BLaER1 (cell line): Measurements from ENCODE around the gene ABHD17C.
"Not testable (repeated sequence)": the region's sequence is repeated elsewhere in the genome, so short reads cannot be mapped to it uniquely, and the experiment has no call there.

Experiments used
- H3K27ac ChIP-seq: shearing (Covaris generic); formaldehyde crosslinking; 2 replicates; pipeline ENCODE4 v1.8.1; 2022
- H3K27me3 ChIP-seq: shearing (Covaris generic); formaldehyde crosslinking; 2 replicates; pipeline ENCODE4 v1.8.1; 2022
- H3K36me3 ChIP-seq: shearing (Covaris generic); formaldehyde crosslinking; 2 replicates; pipeline ENCODE4 v1.8.1; 2022
- H3K4me1 ChIP-seq: shearing (Covaris generic); formaldehyde crosslinking; 2 replicates; pipeline ENCODE4 v1.8.1; 2022
- H3K4me2 ChIP-seq: shearing (Covaris generic); formaldehyde crosslinking; 2 replicates; pipeline ENCODE4 v1.8.1; 2022
- H3K4me3 ChIP-seq: shearing (Covaris generic); formaldehyde crosslinking; 2 replicates; pipeline ENCODE4 v1.8.1; 2022
- H3K9ac ChIP-seq: shearing (Covaris generic); formaldehyde crosslinking; 2 replicates; pipeline ENCODE4 v1.8.1; 2022
- H3K9me3 ChIP-seq: shearing (Covaris generic); formaldehyde crosslinking; 2 replicates; pipeline ENCODE4 v1.8.1; 2022
- H4K20me1 ChIP-seq: shearing (Covaris generic); formaldehyde crosslinking; 2 replicates; pipeline ENCODE4 v1.8.1; 2022
- Cebpa-rat ChIP-seq: shearing (Covaris generic); IDR thresholded peaks from 2 replicates; pipeline ENCODE4 v1.8.1; 2022

Gene ABHD17C

DNA sequence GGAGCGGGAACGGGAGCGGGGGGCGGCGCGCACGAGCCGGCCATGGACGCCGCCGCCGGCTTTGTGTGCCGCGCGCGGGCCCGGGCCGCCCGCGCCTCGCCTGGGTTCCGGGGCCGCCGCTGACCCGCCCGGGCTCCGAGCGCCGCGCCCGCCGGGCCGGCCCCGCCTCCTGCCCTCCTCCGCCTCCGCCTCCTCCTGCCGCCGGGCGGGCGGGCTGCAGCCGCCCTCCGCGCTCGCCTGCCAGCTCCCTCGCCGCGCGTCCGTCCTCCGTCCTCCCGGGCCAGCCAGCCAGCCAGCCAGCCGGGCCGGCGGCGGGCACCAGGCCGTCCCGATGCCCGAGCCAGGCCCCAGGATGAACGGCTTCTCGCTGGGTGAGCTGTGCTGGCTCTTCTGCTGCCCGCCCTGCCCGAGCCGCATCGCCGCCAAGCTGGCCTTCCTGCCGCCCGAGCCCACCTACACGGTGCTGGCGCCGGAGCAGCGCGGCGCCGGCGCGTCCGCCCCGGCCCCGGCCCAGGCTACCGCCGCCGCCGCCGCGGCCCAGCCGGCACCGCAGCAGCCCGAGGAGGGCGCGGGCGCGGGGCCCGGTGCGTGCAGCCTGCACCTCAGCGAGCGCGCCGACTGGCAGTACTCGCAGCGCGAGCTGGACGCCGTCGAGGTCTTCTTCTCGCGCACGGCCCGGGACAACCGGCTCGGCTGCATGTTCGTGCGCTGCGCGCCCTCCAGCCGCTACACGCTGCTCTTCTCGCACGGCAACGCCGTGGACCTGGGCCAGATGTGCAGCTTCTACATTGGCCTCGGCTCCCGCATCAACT is at the start of gene ABHD17C:
TSS of gene ABHD17C (plus strand) at position 212 of the 812 bp plus-strand sequence. CDS start at position 332, 120 bp downstream.
- no peaks in the 10 kb centered on the region for H3K27me3 ChIP-seq
- H3K9ac ChIP-seq = peak within 1 kb of the TSS; percentile 91
- H3K4me2 ChIP-seq = peak within 1 kb of the TSS; percentile 96
- H3K4me1 ChIP-seq = peaks cover 27% of the 10 kb centered on the region
- peaks cover 15% of the 10 kb centered on the region for H3K36me3 ChIP-seq
- H3K27ac ChIP-seq = peak within 1 kb of the TSS; percentile 90
- no peaks in the 10 kb centered on the region for H3K9me3 ChIP-seq
- no peak for TF ChIP-seq Cebpa-rat
- H4K20me1 ChIP-seq = peaks cover 39% of the 10 kb centered on the region
- H3K4me3 ChIP-seq = peak within 1 kb of the TSS; percentile 95

DNA sequence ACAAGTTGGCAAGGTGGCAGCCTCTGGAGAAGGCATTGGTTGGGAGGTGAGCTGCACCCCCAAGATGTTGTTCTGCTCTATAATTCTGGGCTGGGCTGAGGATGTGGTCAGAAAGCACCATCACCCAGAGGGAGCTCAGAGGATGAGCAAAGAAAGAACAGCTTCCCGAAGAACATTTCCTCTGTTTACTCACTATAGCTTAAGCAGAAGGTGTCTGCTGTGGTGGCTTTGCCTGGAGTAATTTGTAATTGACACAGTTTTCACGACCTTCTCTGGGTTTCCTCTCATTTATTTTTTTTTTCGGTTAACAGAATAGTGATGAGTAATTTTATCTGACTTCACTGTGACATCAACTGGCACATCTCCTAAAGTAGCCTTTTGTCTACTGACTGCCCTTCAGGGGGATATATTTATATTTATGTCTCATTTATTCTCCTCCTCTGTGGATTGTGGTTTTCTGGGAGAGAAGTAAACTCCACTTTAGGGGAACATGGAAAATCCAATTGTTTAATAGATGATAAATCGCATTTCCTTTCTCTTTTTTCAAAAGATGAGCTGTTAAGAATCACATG is 49.5 kb upstream of the ABHD17C start:
- no peak overlapping the region for H3K9ac ChIP-seq
- no peak for TF ChIP-seq Cebpa-rat
- H3K4me1 ChIP-seq = peaks cover 39% of the 10 kb centered on the region
- no peaks in the 10 kb centered on the region for H3K36me3 ChIP-seq
- H3K4me3 ChIP-seq = no peak overlapping the region
- H3K9me3 ChIP-seq = peaks cover 33% of the 10 kb centered on the region
- 0 out of 2 replicates have a peak overlapping the region, but pooled peaks have one; percentile 3 for H3K27ac ChIP-seq
- no peaks in the 10 kb centered on the region for H3K27me3 ChIP-seq
- peak overlapping the region; percentile 70 for H3K4me2 ChIP-seq
- H4K20me1 ChIP-seq = no peaks in the 10 kb centered on the region

DNA sequence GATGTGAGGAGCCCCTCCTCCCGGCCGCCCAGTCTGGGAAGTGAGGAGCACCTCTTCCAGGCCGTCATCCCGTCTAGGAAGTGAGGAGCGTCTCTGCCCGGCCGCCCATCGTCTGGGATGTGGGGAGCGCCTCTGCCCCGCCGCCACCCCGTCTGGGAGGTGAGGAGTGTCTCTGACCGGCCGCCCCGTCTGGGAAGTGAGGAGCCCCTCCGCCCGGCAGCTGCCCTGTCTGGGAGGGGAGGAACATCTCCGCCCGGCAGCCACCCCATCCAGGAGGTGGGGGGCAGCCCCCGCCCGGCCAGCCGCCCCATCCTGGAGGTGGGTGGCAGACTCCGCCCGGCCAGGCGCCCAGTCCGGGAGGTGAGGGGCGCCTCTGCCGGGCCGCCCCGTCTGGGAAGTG is 47.7 kb upstream of the ABHD17C start:
- H3K27ac ChIP-seq = not testable (repeated sequence)

DNA sequence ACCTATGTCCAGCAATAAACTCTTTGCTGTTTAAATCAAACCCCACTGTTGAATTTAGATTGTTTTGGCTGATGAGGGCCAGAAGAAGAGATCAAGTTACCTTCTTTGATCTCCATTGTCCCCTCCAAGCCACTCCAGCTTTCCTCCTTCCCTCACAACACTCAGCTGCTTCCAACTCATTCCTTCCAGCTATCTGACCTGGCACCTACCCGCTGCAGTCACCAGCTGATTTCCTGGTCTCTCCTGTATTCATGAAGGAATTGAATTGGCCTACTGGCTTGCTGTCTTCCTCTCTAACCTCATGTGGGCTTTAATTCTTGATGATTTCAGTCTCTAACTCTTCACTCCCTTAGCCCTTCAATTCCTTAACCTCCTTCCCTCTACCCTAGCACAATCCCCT is 40.8 kb upstream of the ABHD17C start:
- no peak for TF ChIP-seq Cebpa-rat
- Histone ChIP-seq H3K9ac (no peak overlapping the region), H3K27ac (no peak overlapping the region), H4K20me1 (no peaks in the 10 kb centered on the region), H3K4me1 (peaks cover 8% of the 10 kb centered on the region), H3K4me3 (no peak overlapping the region), H3K4me2 (no peak overlapping the region), H3K36me3 (no peaks in the 10 kb centered on the region), H3K9me3 (peaks cover 41% of the 10 kb centered on the region), H3K27me3 (no peaks in the 10 kb centered on the region)

More for the DNA sequence above, 47.7 kb upstream of the ABHD17C start:
- H4K20me1 ChIP-seq, H3K9ac ChIP-seq, H3K4me3 ChIP-seq, H3K4me2 ChIP-seq, H3K27me3 ChIP-seq, H3K36me3 ChIP-seq: not testable (repeated sequence)
- H3K9me3 ChIP-seq = peaks cover 51% of the 10 kb centered on the region
- peaks cover 47% of the 10 kb centered on the region for H3K4me1 ChIP-seq

DNA sequence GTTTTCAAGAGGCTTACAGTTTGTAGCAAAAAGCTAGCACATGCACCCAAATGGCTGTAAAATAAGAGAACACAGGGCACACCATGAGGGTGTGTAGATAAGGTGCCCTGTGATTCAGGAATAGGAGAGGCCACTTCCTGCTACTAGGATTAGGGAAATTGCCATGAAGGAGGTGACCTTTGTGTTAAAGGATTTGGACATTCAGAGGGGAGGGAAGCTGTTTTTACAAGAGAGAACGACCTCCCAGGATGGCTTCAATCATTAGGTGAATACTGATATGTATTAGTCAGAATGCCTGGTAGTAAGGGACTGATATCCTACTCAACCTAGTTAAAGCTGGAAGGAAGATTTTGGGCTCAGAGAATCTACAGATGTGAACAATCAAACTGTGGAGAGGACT is 35.7 kb upstream of the ABHD17C start:
- TF ChIP-seq Cebpa-rat = no peak
- Histone ChIP-seq H3K4me2 (no peak overlapping the region), H3K36me3 (no peaks in the 10 kb centered on the region), H3K9me3 (peaks cover 7% of the 10 kb centered on the region; the same call in 1 of the 2 replicates), H4K20me1 (no peaks in the 10 kb centered on the region), H3K27me3 (no peaks in the 10 kb centered on the region), H3K4me1 (no peaks in the 10 kb centered on the region), H3K9ac (no peak overlapping the region), H3K4me3 (no peak overlapping the region), H3K27ac (no peak overlapping the region)

DNA sequence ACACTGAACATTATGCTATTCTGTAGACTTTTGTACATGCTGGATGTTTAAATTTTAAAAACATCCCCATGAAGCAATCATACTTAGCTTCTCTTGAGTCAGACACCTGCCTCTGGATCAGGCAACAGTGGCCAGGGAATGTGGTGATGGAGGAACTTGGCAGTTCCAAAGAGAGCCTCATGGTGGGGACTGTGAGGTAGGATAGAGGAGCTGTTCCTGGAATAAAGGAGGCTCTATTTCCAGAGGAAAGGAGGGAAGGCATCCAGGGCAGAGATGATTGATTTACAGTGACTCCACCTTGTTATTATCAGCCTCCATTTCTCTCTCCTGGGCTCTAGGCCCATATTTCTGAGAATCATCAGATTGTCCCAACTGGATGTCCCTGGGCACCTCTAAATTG is 35.0 kb upstream of the ABHD17C start:
- Histone ChIP-seq H3K27ac (no peak overlapping the region), H3K4me3 (no peak overlapping the region), H3K4me2 (no peak overlapping the region), H3K9ac (no peak overlapping the region), H3K4me1 (no peaks in the 10 kb centered on the region), H4K20me1 (no peaks in the 10 kb centered on the region), H3K9me3 (peaks cover 7% of the 10 kb centered on the region; the same call in 1 of the 2 replicates), H3K27me3 (no peaks in the 10 kb centered on the region), H3K36me3 (no peaks in the 10 kb centered on the region)
- no peak for TF ChIP-seq Cebpa-rat

DNA sequence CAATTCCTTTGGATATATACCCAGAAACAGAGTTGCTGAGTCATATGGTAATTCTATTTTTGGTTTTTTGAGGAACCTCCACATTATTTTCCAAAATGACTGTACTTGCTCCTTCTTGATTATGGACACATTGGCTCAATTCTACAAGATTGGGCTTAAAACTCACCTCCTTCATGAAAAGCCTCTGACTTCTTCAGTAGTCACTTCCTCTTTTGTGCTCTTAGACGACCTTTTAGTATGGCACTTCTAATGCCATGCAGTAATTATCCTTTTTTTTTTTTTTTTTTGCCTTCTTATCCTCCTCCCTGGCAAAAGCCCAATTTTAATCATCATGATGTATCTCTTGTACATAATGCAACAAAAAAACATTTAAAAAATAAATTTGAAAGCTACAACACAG is 33.0 kb upstream of the ABHD17C start:
- TF ChIP-seq Cebpa-rat = no peak
- Histone ChIP-seq H3K27ac (no peak overlapping the region), H3K9me3 (no peaks in the 10 kb centered on the region)

DNA sequence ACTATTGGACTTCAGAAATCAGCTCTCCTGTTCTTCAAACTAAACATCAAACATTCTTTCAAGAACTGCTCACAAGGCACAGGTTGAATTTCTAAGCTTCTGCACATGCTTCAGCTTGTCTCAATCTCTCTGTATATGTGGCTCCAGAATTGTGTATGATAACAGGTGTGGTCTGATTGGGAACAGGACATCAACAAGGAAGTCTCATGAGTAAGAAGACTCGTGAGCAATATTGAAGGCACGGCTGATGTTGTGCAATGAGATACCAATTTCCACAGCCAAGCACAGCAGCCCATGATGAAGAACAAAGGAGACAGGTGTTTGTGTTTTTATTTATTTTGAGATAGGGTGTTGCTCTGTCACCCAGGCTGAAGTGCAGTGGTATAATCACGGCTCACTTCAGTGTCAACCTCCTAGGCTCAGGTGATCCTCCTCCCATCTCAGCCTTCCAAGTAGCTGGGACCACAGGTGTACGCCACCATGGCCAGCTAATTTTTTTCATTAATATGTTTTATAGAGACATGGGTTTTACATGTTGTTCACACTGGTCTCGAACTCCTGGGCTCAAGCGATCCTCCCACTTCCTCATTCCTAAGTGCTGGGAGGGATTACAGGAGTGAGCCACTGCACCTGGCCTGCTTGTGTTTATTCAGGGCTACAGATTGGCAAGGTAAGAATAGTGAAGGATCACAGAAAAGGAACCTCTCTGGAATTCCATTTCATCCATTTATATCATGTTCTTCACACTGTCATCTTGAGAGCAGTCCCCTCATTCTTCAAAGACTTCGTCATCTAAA is 32.2 kb upstream of the ABHD17C start:
- no peak for TF ChIP-seq Cebpa-rat
- Histone ChIP-seq H3K4me2 (no peak overlapping the region), H3K4me3 (no peak overlapping the region), H3K9me3 (no peaks in the 10 kb centered on the region), H3K9ac (no peak overlapping the region), H3K4me1 (no peaks in the 10 kb centered on the region), H3K36me3 (no peaks in the 10 kb centered on the region), H3K27ac (no peak overlapping the region), H3K27me3 (no peaks in the 10 kb centered on the region), H4K20me1 (no peaks in the 10 kb centered on the region)

More for the DNA sequence above, 33.0 kb upstream of the ABHD17C start:
- Histone ChIP-seq H3K4me2 (no peak overlapping the region), H3K9ac (no peak overlapping the region), H3K27me3 (no peaks in the 10 kb centered on the region), H3K36me3 (no peaks in the 10 kb centered on the region), H4K20me1 (no peaks in the 10 kb centered on the region), H3K4me3 (no peak overlapping the region), H3K4me1 (no peaks in the 10 kb centered on the region)

DNA sequence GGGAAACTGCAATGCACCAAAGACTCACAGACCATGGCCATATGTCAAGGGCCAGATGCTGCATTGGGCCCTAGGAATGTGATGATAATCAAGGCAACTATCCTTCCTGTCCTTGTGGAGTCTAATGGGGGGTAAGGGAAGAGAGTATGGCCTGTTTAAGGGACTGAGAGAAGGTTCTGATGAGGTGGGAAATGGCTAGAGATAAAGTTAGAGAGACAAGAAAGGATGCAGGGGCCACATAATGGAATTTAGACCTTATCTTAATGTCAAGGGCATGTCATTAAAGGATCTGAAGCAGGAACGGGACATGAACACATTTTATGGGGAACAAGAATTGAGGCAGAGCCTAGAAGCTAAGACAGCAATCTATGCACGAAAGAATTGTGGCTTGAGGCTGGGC is 30.0 kb upstream of the ABHD17C start:
- Histone ChIP-seq H3K9me3 (no peaks in the 10 kb centered on the region), H3K4me2 (no peak overlapping the region), H3K9ac (no peak overlapping the region), H3K36me3 (no peaks in the 10 kb centered on the region), H3K4me3 (no peak overlapping the region), H3K27me3 (no peaks in the 10 kb centered on the region), H4K20me1 (no peaks in the 10 kb centered on the region), H3K4me1 (no peaks in the 10 kb centered on the region), H3K27ac (no peak overlapping the region)
- TF ChIP-seq Cebpa-rat = no peak

DNA sequence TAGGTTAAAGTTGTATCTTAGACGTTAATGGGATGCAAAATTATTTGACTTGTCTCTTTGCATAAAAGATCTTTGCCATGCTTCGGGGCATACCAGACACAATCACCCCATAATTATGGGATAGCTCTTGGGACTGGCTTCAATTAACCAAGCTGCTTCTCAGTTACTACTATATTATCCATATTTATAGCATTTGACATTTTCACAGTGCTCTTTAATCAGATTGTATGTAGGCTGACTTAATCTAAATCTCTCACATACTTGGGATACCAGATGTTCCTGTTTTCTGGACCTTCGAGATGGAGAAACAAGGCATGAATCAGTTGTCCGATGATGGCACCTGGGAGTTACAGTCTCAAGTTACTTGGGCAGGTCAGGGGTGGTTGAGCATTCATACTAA is 27.2 kb upstream of the ABHD17C start:
- Histone ChIP-seq H3K27me3 (no peaks in the 10 kb centered on the region), H3K4me1 (no peaks in the 10 kb centered on the region), H3K9ac (no peak overlapping the region), H3K9me3 (no peaks in the 10 kb centered on the region), H3K4me2 (no peak overlapping the region), H3K4me3 (no peak overlapping the region), H4K20me1 (no peaks in the 10 kb centered on the region), H3K36me3 (no peaks in the 10 kb centered on the region), H3K27ac (no peak overlapping the region)
- TF ChIP-seq Cebpa-rat = no peak
